ENCODE measurements around the gene FMNL2. TPM values are rescaled to one million over a fixed set of nuclear protein-coding genes. Genes with fewer than 3 reads are reported as not detected.
A peak's percentile ranks its signal among the peaks of the same experiment; 100 is the strongest.

The FMNL2 gene
- total RNA-seq, 1 experiment from 2014 or later, result 98.0 TPM

DNA sequence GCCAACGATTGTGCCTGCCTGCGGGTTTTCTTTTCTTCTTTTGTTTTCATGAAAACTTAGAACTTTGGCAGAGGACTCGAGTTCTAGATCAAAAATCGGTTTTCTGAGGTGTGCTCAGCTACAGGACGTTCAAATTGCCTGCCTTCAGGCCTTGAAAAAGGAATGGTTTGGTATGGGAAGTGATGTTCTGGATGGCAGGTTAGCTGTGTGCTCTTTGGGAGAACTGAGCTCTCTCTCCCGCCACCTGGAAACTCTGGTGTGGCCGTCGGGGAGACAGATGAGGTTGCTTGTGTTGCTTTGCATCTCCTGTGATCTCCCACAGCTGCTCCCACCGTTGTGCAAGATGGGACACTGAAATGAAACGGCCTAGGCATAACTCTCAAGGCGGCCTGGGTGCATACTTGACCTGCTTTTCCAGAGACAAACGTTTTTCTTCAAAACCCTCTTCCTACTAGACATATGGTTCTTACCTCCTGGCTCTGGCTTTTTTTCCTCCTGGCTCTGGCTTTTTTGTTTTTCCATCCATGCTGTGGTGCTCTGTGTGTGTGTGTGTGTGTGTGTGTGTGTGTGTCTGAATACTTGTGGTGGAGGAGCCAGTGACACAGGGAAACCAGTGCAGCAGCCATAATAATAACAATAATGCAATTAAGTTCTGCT, 2.0 kb downstream of the FMNL2 start:
- DNase-seq (ENCODE audit: extremely low read depth, low read depth), result no peak

DNA sequence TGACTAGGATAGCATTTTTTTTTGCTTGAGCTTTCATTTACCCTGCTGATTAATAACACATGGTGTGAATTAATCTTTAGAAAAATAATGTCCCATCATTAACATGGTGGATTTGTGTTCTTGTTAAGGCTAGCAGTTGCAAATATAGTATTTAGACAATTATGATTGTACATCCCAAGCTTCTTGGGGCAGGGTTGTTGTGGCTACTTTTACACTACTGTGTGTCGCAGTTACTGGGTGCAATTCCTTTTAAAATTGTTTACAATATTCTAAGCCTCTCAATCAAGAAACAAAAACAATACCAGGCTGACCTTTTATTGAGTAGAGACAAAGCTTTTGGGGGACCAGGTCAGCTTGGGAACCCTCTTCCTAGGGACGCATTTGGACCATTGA, 2.5 kb downstream of the FMNL2 start:
- no peak for DNase-seq (ENCODE audit: extremely low read depth, low read depth)

DNA sequence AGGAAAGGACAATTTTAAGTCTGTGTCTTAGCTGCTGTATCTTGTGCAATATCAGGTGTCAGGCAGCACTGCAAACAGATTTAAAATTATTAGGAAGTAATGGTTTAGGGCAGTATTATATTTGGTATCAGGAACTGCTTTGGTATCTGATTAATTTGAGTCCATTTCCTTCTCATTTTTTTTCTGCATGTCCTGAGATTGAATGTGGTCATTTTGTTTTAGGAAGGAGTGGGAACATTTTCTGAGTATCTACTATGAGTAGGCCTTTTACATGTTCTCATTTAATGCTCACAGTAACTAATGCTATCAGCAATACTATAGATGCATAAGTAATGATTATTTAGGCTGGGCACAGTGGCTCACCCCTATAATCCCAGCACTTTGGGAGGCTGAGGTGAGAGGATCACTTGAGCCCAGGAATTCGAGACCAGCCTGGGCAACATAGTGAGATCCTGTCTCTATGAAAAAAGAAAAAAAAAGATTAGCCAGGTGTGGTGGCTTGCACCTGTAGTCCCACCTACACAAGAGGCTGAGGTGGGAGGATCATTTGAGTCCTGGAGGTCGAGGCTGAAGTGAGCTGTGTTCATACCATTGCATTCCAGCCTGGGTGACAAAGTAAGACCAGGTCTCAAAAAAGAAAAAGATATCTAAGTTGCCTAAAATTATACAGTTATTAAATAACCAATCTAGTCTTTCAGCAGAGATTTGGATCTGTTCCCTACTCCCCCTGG, 4.7 kb downstream of the FMNL2 start:
- no peak for DNase-seq (ENCODE audit: extremely low read depth, low read depth)

DNA sequence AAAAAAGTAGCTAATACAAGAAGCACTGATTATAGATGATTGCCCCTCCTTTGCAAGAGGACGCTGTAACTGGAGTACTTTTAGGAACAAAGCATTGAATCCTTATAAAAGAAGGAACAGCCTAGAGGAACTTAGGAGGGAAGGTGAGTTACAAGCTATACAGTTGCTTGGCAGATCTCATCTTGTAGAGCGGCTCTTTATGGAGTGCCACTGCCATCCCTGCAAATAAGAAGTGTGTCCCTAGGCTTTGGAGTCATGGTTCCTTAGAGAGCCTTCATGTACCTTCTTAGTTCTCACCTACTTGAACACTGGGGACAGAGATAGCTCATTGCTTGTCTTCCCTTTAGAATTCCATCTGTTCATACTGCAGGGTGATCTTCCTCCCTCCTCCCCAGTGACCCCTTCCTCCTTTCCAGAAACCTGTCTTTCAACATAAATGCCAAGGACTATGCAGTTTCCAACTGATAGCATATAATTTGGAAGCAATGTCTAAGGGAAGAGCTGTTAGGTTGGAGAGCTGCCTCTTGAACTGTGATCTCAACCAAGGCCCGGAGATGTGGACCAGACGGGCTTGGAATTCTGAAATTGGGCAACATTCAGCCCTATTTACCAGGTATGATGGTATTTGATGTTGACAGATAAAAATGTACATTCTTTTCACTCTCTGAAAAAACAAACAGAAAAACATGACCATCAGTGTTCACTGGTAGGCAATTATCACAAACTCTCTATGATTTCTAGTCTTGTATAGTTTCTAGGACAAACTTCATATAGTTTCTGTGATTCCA, 7.5 kb downstream of the FMNL2 start:
- no peak for DNase-seq (ENCODE audit: extremely low read depth, low read depth)

DNA sequence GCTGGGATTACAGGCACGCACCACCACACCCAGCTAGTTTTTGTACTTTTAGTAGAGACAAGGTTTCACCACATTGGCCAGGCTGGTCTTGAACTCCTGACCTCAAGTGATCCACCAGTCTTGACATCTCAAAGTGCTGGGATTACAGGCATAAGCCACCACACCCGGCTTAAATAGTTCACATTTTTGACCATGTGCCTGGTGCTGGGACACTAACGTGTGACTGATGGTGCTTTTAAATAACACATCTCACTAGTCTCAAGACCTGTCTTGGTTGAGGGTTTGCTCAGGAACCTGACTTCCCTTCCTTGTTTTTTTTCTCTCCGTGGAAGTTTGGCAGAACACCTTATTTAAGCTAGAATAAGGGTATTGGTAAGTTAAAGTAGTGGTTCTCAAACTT, 8.5 kb downstream of the FMNL2 start:
- no peak for DNase-seq (ENCODE audit: extremely low read depth, low read depth)

DNA sequence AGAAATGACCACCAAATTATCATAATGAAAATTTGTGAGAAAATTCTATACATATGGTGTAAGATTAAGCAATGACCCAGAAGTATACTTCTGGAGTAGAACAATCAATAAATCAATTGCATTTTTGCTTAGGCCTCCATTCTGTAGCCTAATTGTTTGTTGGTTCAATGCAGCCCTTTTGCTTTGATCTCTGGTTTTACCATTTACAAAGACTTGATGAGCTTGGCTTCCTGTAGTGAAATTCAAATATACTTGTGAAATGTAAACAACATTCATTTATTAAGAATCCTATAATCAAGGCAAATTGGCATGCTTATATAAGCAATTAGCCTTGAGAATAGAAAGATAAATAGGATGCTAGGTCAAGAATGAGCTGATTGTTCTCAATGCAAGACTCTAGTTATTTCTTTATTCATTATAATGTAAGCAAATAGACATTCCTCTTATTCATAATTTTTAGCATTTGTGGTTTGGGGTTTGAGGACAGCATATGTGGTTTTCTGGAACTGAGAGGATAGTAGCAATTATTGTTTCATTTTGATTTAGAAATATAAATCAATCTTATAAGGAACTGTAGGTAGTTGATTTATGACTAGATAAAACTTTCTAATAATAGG, 9.7 kb downstream of the FMNL2 start:
- DNase-seq (ENCODE audit: extremely low read depth, low read depth), result no peak

DNA sequence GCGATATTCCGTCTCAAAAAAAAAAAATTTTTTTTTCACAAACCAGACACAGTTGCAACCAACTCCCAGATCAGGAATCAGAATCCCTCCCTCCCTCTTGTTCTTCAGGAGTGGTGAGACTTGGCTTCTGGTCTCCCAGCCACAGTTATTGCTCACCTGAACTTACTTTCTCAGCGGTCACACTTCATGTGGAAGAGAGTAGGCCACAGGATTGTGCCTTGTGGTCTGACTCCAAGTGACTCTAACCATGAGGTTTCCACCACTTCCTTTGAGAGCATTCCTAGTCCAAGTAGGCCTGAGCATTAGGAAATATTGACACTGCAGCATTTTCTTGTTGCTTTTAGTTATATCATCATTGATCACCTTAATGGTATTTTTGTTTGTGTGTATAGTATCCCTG, 12.1 kb downstream of the FMNL2 start:
- no peak for DNase-seq (ENCODE audit: extremely low read depth, low read depth)

DNA sequence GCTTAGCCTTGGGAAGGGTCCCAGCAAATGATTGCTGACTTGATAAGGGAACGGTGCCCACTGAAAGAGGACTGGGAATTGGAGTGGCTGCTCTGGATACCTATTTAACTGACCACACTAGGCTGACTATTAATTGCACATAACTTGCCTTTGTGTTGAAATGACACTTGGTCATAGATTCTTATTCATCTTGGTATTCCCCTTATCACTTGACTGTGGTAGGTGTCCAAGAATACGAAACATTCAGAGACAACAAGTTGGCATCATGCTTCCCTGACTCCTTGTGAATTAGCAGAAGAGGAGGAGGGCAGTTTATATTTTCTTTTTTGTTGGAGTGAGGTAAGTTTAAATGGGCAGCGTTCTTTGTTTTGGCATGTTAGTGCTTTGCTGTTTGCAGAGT, 13.4 kb downstream of the FMNL2 start:
- DNase-seq (ENCODE audit: extremely low read depth, low read depth), result no peak

DNA sequence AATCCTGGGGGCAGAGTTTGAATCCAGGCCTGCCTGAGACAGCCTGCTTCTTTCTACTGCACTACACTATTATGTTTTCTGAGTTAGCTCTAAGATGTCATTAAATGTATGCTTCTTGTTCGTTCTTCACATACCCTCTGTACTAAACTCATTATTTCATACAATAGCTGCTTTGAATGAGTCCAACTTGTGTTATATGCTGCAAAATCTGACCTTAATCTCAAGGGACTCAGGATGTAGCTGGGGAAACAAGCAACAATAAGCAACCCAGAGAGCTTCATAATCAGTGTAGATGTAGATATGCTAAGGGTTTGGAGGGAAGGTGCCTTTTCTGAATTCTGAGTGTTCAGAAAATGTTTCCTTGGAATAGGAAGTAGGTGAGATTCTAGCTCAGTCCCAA, 14.4 kb downstream of the FMNL2 start:
- no peak for DNase-seq (ENCODE audit: extremely low read depth, low read depth)

DNA sequence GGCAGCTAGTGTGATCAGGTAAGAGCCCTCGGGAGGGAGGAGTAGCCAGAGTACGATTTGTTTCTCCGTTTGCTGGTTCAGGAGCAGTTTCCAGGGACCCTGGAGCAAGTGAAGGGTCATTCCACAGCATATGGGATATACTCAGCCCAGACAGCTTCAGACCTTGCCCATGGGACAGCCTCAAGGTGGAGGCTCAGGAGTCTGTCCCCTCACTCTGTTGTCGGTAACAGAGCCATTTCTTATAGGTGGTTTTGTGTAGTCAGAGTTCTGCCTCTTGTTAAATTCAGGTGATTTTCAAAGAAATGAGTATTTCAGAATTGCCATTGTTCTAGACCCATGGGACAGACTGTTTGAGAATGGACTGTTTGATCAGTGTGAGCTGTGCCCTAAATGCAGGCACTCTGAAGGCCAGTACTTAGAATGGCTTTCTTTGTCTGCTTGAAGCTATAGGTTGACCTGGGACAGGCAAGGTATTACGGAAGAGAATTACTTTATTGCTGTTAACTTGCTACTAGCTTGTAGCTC, 15.2 kb downstream of the FMNL2 start:
- DNase-seq (ENCODE audit: extremely low read depth, low read depth), result no peak

DNA sequence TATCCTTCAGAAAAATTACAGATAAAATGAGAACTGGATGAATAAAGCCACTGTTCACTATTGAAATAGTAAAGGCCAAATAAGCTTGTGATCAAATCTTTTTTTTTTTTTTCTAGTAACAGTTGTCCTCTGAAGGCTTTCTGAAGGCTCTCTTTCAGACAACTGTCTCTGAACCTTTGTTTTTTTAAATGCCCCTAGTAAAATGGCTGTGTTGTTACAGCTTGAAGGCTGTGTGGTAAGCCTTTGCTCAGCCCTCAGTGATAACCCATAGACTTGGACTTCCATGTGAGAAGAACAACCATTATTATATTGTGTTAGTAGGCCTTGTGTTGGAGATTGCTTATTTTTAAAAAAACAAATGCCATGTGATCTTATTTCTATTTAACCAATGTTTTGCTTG, 17.6 kb downstream of the FMNL2 start:
- no peak for DNase-seq (ENCODE audit: extremely low read depth, low read depth)

DNA sequence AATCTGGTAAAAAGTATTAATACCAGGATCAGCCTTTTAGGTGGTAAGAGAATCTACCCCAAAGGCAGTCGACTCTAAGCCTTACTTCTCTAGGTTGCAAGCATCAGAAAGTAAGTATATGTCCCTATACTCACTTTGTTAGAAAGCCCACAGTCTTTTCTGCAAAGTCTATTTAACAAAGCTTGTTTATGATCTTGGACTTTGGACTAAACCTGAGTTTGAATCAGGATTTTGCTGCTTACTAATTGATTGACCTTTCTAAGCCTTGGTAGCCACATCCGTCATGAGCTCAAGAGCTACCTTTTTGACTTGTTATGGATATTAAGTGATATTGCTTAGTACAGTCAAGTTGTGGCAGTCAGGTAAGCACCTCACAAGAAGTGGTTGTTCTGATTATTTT, 18.4 kb downstream of the FMNL2 start:
- DNase-seq (ENCODE audit: extremely low read depth, low read depth), result no peak

DNA sequence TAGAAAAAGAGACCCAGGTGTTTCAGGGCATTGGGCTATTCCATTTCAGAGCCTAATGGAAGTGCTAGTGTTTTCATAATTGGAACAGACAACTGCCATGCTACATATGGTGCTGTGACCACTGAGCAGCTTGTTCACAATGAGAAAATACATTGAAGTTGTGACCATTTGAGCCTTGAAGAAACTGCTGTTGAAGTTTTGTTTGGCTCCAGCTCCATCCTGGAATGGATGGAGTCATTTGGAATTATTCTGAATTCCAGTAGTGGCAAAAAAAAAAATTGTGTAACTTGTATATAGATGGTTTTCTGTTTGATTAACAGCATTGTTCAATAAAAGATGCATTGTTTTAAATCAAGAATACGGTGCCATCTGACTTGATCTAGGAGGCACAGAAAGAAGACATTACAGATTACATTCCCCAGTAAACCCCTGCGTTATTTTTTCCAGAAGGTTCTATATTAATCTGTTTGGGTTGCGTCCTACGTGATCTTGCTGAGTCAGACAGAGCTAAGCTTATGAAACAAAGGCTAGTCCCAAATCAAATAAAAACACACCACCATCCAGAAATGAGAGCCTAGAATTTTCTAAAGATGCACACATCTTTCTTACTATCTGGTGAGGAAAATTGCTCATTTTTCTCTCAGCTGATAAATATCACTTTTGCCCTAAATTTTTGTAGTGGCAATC, 19.2 kb downstream of the FMNL2 start:
- no peak for DNase-seq (ENCODE audit: extremely low read depth, low read depth)

DNA sequence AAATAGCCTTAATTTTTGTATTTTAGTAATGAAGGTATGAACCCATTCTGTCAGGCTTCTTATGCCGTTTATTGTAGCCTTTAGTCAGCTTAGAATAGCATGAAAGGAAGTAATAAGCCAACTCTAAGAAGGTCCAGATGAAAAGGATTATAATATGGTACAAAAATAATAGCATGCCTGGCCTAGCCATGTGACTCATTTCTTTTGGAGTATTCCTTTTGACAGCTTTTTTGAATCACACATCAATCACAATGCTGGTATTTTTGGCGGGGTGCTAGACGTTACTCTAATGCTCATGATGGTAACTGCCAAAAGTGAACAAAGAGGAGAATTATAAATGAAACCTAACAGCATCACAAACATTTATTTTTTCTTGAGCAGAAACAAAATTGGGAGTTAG, 19.9 kb downstream of the FMNL2 start:
- no peak for DNase-seq (ENCODE audit: extremely low read depth, low read depth)

DNA sequence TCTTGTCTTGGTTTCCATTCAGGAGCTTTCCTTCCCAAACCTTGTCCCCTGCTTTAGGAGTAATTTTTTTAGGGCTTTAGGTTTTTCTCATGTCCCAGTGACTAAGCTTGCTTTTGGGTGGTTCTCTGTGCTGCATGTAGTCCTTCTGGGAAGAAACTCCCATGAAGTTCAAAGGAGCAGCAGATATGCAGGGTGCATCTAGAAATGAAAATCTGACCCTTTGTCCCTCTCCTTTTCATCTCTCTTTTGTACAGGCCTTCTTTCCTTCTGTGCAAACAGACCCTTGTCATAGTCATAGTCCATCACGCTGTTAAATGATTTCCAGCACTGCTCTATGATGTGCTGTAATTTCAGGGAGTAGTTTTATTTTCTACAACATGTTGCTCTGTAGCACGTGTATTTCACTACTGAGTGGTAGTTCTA, 20.4 kb downstream of the FMNL2 start:
- no peak for DNase-seq (ENCODE audit: extremely low read depth, low read depth)

DNA sequence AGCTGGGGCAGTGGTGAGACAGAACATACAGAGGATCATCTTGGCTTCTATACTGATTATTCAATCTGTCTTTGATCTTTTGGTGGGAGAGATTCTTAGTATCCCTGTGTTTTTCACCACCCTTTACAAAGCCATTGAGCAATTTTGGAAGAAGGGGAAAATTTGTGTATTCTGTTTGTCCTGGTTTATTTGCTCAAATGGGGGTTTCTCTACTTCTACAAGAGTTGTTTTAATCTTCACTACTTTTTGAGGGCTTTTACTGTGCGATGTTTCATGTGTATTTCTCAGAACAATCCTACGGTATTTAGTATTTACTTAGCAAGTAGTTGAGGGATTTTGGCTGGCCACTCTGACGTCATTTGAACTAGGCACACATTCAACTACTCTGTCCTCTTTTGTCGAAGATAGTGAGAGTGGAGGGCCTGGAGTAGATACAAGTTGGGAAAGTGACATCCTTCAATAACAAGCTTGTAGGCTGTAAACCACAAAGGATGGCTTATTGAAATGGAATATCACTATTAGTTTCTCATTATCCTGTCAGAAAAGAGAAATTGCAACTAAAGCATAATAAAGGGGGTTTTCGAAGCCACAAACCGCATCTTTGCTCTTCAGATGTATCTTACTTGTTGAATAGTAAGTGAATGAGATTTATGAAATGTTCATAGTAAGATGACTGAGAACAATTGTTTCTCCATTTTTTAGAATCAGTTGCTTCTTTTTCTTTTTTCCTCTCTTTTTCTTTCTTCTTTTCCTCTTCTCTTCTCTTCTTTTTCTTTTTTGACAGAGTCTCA, 24.8 kb downstream of the FMNL2 start:
- DNase-seq (ENCODE audit: extremely low read depth, low read depth), result peak; percentile 90

DNA sequence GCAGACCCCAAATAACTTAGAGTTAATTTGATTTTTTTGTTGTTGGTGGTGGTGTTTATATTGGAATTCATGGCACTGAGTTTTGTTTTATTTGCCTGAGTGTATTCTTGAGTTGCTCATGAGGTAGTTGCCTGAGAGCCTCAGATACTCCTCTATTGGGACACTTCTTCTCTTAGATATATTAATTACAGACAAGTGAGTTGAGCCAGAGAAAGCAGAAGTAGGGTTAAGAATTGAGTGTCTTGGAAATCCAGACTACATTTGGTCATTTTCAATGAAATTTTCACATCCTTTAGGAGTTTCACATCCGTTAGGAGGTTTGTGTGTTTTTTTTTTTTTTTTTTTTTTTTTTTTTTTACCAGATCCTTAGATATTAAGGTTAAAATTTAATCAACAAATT, 29.0 kb downstream of the FMNL2 start:
- DNase-seq (ENCODE audit: extremely low read depth, low read depth), result no peak

DNA sequence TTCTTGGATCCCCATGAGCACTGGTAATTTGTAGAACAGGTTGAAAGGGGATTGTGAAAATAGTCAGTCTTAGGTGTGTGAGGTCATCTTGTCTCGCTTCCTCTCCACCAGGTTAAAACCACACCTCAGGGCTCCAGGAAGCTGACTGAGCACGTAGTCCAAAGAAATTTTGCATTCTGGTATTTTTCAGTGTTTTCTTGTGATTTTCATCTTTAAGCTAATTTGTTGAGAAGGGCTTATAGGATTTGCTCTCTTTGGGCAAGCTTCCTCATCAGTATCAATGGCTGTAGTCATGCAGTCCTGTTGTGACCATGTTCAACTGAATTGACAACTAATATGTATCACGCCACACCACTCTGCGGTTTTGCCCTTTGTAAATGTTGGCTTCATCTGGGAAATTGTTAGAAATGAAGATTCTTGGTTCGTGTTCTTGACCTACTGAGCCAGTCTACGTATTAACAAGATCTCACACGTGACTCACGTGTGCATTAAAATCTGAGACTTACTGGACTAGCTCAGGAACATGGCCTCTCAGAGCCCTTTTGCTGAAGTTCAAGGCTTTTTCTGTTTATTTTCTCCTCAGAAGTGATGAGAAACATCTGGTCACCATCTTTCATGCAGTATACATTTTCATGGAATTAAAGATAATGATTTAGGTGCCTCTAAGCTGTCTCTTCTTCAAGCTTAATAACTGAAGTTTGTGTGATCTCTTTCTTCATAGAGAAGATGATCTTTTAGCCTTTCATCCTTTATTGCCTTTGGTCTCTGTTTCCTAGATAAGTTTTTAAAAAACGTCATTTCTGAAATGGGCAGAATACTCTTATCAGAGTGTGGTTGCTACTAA, 32.8 kb downstream of the FMNL2 start:
- no peak for DNase-seq (ENCODE audit: extremely low read depth, low read depth)

Data from NCI-H460 (cell line).